Measurements from ENCODE around the gene KRT8.
A peak's percentile ranks its signal among the peaks of the same experiment; 100 is the strongest.

The KRT8 gene

GRCh38 chr12:52851787-52852186 is 53.1 kb downstream of the KRT8 start:
- Mint-ChIP-seq H3K4me3 (no peak overlapping the region), H3K27ac (no peak overlapping the region), H3K4me1 (peaks cover 5% of the 10 kb centered on the region), H3K9me3 (no peaks in the 10 kb centered on the region), H3K27me3 (no peaks in the 10 kb centered on the region)
- no peak for ATAC-seq
- no peak for DNase-seq

GRCh38 chr12:52850681-52851080 is 54.2 kb downstream of the KRT8 start:
- no peaks in the 10 kb centered on the region for H3K27me3 Mint-ChIP-seq

DNA sequence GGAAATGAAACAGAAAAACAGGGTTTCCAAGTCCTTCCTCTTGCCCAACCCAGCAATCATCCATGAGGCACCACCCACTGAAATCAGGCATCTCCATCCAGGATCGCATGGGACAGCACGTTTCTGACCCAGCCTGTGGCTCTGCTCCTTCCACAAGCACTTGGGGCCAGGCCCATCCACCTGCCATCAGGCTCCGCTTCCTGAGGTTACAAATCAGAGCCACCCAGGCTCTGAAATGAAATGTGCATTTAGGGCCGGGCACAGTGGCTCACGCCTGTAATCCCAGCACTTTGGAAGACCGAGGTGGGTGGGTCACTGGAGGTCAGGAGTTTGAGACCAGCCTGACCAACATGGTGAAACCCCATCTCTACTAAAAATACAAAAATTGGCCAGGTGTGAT is 55.4 kb downstream of the KRT8 start:
- Mint-ChIP-seq H3K9me3 (no peaks in the 10 kb centered on the region), H3K27me3 (no peaks in the 10 kb centered on the region), H3K4me3 (no peak overlapping the region), H3K4me1 (peaks cover 5% of the 10 kb centered on the region), H3K27ac (no peak overlapping the region)
- no peak for DNase-seq
- ATAC-seq: no peak

More at GRCh38 chr12:52850681-52851080, 54.2 kb downstream of the KRT8 start:
- Mint-ChIP-seq H3K4me1 (peaks cover 5% of the 10 kb centered on the region), H3K9me3 (no peaks in the 10 kb centered on the region), H3K4me3 (no peak overlapping the region), H3K27ac (no peak overlapping the region)
- DNase-seq (no peak), ATAC-seq (no peak)

DNA sequence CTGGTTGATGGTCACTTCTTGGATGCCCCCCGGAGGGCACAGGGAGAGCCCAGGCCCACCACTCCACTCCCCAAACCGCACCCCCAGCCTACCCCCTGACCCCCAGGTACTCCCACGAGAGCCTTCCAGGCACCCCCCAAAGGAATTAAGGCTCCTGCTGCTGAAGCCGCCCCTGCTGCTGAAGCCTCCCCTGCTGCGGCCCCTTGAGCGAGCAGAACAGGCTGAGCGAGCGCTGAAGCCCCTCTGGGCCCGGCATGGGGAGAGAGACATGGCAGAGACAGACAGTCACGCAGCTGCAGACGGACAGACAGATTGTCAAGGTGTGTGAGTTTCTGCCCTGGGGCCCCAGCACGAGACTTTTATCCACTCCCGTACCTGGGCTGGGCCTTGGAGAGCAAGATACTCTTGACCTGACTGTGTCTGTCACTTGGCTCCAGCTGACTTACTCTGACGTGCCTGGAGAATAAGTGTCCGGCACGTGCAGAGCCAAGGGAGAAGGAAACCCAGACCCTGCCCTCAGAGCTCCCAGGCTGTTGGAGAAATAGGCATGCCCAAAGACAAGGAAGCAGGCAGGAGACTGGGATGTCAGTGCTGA is 56.1 kb downstream of the KRT8 start, which contains the start of gene KRT78:
KRT78 (minus strand) TSS at position 334 of the 595 bp plus-strand sequence; CDS start at position 270, 64 bp downstream.
- Mint-ChIP-seq H3K27me3 (no peaks in the 10 kb centered on the region), H3K4me3 (no peak within 1 kb of the TSS), H3K4me1 (peaks cover 5% of the 10 kb centered on the region), H3K9me3 (no peaks in the 10 kb centered on the region), H3K27ac (peak within 1 kb of the TSS; percentile 14 to 74)
- DNase-seq (no peak), ATAC-seq (no peak)

GRCh38 chr12:52847335-52848102 is 57.4 kb downstream of the KRT8 start:
- Mint-ChIP-seq H3K27me3 (no peaks in the 10 kb centered on the region), H3K4me1 (peaks cover 9% of the 10 kb centered on the region), H3K27ac (no peak overlapping the region), H3K4me3 (no peak overlapping the region), H3K9me3 (no peaks in the 10 kb centered on the region)
- ATAC-seq (no peak), DNase-seq (no peak)

Measured in stimulated activated naive CD8-positive, alpha-beta T cell treated with anti-CD3 and anti-CD28 coated beads, Interleukin-15, amount 100 ng/mL, for 72 hours (primary cell).